K562 (cell line): ENCODE measurements around the gene C1orf116. TPM values are rescaled to one million over a fixed set of nuclear protein-coding genes. Genes with fewer than 3 reads are reported as not detected.

Experiments
- C11orf30 ChIP-seq: fragments of 450-650 bp; IDR thresholded peaks from 2 replicates; pipeline ENCODE4 v1.6.1; 2016; ENCODE audit warnings: low read depth, mild to moderate bottlenecking
- GATAD2A ChIP-seq: fragments of 450-650 bp; IDR thresholded peaks from 2 replicates; pipeline ENCODE4 v1.6.1; 2017
- JUNB ChIP-seq: fragments of 450-650 bp; formaldehyde crosslinking; conservative IDR thresholded peaks from 2 replicates; pipeline ENCODE4 v1.4.0; 2020; ENCODE audit warnings: mild to moderate bottlenecking
- KLF13 ChIP-seq: fragments of 450-650 bp; IDR thresholded peaks from 2 replicates; pipeline ENCODE4 v1.6.1; 2016; ENCODE audit warnings: missing genetic modification characterization, low read depth, mild to moderate bottlenecking, missing compliant biosample characterization, moderate library complexity, borderline replicate concordance
- NR4A1 ChIP-seq, 2 experiments: fragments of 250-450 bp in 1 of 2; fragments of 450-650 bp in 1 of 2; sonication (Bioruptor Pico) in 1 of 2; IDR thresholded peaks; 2 replicates each; pipeline versions ENCODE4 v1.4.0 to v1.6.1; 2016 to 2020; ENCODE audit warnings: mild to moderate bottlenecking in 2 of 2, missing compliant biosample characterization in 1 of 2, missing genetic modification characterization in 1 of 2, moderate library complexity in 1 of 2
- RNF219 ChIP-seq: fragments of 250-450 bp; sonication (Bioruptor Pico); IDR thresholded peaks from 2 replicates; pipeline ENCODE4 v1.5.0; 2022; ENCODE audit warnings: mild to moderate bottlenecking
- TAF1 ChIP-seq: IDR thresholded peaks from 2 replicates; pipeline ENCODE4 v1.6.1; 2011; ENCODE audit warnings: mild to moderate bottlenecking, low read length, moderate library complexity; ENCODE audit not compliant: insufficient read depth, control insufficient read depth, severe bottlenecking; ENCODE audit errors: extremely low read depth
- ZNF324 ChIP-seq: fragments of 250-450 bp; sonication (Bioruptor Pico); IDR thresholded peaks from 2 replicates; pipeline ENCODE4 v1.4.0; 2020; ENCODE audit warnings: mild to moderate bottlenecking
- polyA plus RNA-seq, 8 experiments: library from polyadenylated mRNA; depleted of rRNA in 4 of 8; stranded (reverse) in 5 of 8; unstranded in 3 of 8; fragments of >200 nt; fragmentation: Nextera tagmentation in 2 of 8; fragmentation: Illumina TruSeq in 1 of 8; extraction: Ambion mirVana in 2 of 8; extraction: Trizol in 1 of 8; gene quantifications; 2 replicates each; pipeline versions ENCODE4 v1.2.1 to v1.2.3, GENCODE V29; 2011 to 2014; ENCODE audit warnings: inconsistent platforms in 1 of 8, missing spikeins in 1 of 8
- total RNA-seq, 7 experiments: library from RNA; depleted of rRNA in 6 of 7; stranded (reverse); fragments of >200 nt in 6 of 7; fragmentation: Illumina TruSeq in 2 of 7; extraction: Trizol in 2 of 7; gene quantifications; 2 replicates each; pipeline versions ENCODE4 v1.2.1 to v1.2.3, GENCODE V29; 2011 to 2021; ENCODE audit warnings: low replicate concordance in 1 of 7

The C1orf116 gene
- total and polyA plus RNA-seq, 9 of the 15 experiments (the other 6 are each of a cell fraction or from before 2014, with no cell fraction given) = 0.62 to 3.0 (median 0.95) TPM

- TF ChIP-seq TAF1 (peak; percentile 88), KLF13 (no peak), NR4A1 (CRISPR knock-in tag; IDR thresholded peaks at IDR 0.05) (no peak), NR4A1 (tag; IDR thresholded peaks at IDR 0.05) (no peak), ZNF324 (CRISPR knock-in tag) (no peak), JUNB (no peak), C11orf30 (peak; percentile 24; the same call in 1 of the 2 replicates), GATAD2A (no peak), RNF219 (CRISPR knock-in tag) (no peak)
Observed at GRCh38 chr1:207050480-207051190, 18.1 kb upstream of the C1orf116 start (continued).
